ENCODE data around the gene U2AF2. TPM values are rescaled to one million over a fixed set of nuclear protein-coding genes. Genes with fewer than 3 reads are reported as not detected.

The U2AF2 gene
- total RNA-seq, 1 experiment from 2014 or later: 321 TPM

DNA sequence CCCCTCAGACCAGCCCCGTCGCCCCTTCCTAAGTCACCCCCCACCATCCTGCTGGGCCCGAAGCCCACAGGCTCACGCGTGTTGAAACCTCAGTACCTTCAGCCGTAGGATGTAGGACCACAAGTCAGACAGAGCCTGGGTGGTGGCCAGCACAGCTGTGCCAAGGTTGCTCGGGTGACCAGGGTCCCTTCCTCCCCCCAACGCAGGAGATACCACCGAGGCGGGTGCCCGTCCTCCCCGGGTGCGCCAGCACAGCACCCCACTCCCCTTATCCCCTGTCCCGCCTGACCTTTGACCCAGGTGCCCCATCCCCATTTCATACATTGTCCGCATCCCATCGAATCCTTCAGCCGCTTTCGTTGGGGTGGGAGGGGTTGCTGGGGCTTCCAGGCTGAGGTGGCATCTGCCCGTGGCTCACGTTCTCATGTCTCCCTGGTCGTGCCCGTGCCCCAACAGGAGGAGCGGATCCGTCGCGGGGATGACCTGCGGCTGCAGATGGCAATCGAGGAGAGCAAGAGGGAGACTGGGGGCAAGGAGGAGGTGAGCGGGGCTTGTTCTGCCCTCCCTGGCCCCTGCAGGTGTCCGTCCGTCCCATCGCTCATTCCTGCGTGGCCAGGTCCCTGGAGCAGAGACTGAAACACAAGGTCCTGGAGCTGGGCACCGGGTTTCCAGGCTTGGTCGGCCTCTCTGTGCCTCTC lies 34.7 kb downstream of the U2AF2 start:
- Mint-ChIP-seq H3K4me1 (no peaks in the 10 kb centered on the region), H3K27me3 (ENCODE audit: low read depth) (no peaks in the 10 kb centered on the region), H3K36me3 (ENCODE audit: insufficient read depth in 1 of 3, low read depth in 3 of 3) (peaks cover 31 to 66% (median 56%) of the 10 kb centered on the region in 3 experiments), H3K9me3 (no peaks in the 10 kb centered on the region; a peak in 1 of 5 replicates), H3K4me3 (no peak overlapping the region), H3K27ac (no peak overlapping the region; a peak in 1 of 7 replicates)
- no peaks in the 10 kb centered on the region for H3K27me3 ChIP-seq (ENCODE audit: insufficient read depth, low read length)
- TF ChIP-seq, protein P1, sequence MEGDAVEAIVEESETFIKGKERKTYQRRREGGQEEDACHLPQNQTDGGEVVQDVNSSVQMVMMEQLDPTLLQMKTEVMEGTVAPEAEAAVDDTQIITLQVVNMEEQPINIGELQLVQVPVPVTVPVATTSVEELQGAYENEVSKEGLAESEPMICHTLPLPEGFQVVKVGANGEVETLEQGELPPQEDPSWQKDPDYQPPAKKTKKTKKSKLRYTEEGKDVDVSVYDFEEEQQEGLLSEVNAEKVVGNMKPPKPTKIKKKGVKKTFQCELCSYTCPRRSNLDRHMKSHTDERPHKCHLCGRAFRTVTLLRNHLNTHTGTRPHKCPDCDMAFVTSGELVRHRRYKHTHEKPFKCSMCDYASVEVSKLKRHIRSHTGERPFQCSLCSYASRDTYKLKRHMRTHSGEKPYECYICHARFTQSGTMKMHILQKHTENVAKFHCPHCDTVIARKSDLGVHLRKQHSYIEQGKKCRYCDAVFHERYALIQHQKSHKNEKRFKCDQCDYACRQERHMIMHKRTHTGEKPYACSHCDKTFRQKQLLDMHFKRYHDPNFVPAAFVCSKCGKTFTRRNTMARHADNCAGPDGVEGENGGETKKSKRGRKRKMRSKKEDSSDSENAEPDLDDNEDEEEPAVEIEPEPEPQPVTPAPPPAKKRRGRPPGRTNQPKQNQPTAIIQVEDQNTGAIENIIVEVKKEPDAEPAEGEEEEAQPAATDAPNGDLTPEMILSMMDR (conservative IDR thresholded peaks at IDR 0.05): no peak
- no peak overlapping the region for H2AK5ac ChIP-seq (ENCODE audit: insufficient read length, low read length)
- H4K91ac ChIP-seq (ENCODE audit: insufficient read length, low read depth, low read length): no peak overlapping the region
- no peaks in the 10 kb centered on the region for H4K20me1 ChIP-seq (ENCODE audit: control insufficient read depth, insufficient read depth, insufficient read length)
- no peak overlapping the region for H3K56ac ChIP-seq (ENCODE audit: insufficient read length, low read depth, low read length)
- H2BK120ac ChIP-seq (ENCODE audit: low read depth, low read length, poor library complexity, severe bottlenecking): no peak overlapping the region
- no peak overlapping the region for H3T11ph ChIP-seq (ENCODE audit: low read length)
- H3K79me2 ChIP-seq (ENCODE audit: insufficient read depth, low read length): no peaks in the 10 kb centered on the region
- H3K4me1 ChIP-seq (ENCODE audit: insufficient read depth, low read length): no peaks in the 10 kb centered on the region
- H3K9me3 ChIP-seq (ENCODE audit: control insufficient read depth, low read depth, low read length): no peaks in the 10 kb centered on the region
- H3K4me2 ChIP-seq (ENCODE audit: insufficient read depth, insufficient read length, low read length): no peak overlapping the region
- H2BK12ac ChIP-seq (ENCODE audit: insufficient read length, low read depth, low read length): no peak overlapping the region
- H2BK15ac ChIP-seq (ENCODE audit: low read depth, low read length): no peak overlapping the region
- H3K9ac ChIP-seq (ENCODE audit: extremely low read depth, insufficient read length, low read length): no peak overlapping the region
- H2BK5ac ChIP-seq (ENCODE audit: insufficient read length, low read length): no peak overlapping the region
- no peak overlapping the region for H2BK20ac ChIP-seq (ENCODE audit: low read depth, low read length, poor library complexity, severe bottlenecking)
- no peaks in the 10 kb centered on the region for H3K79me1 ChIP-seq (ENCODE audit: insufficient read depth, low read depth, low read length, poor library complexity, severe bottlenecking)
- no peaks in the 10 kb centered on the region for H3K23me2 ChIP-seq (ENCODE audit: insufficient read length, low read depth, low read length, poor library complexity, severe bottlenecking)
- H3K4ac ChIP-seq (ENCODE audit: low read depth, low read length): no peak overlapping the region
- no peak for DNase-seq
- no peak overlapping the region for H3K18ac ChIP-seq (ENCODE audit: insufficient read length, low read depth, low read length)
- H3K27ac ChIP-seq (ENCODE audit: insufficient read length, low read depth, low read length): no peak overlapping the region
- no CpG with 5 or more reads among the region's 35 CpGs for WGBS (ENCODE audit: extremely low coverage, insufficient read length, low lambda C conversion rate)
- H2AFZ ChIP-seq (ENCODE audit: low read length): no peak overlapping the region
- no peak overlapping the region for H4K5ac ChIP-seq (ENCODE audit: insufficient read length, low read depth, low read length)
- H4K8ac ChIP-seq (replicated peaks; ENCODE audit: insufficient read length, low read depth, low read length): no peak overlapping the region
- no peak overlapping the region for H3K23ac ChIP-seq (ENCODE audit: insufficient read length, low read depth, low read length)
- no peak overlapping the region for H3K14ac ChIP-seq (ENCODE audit: insufficient read depth, low read length)
